ENCODE results near the gene NEIL1.

DNA sequence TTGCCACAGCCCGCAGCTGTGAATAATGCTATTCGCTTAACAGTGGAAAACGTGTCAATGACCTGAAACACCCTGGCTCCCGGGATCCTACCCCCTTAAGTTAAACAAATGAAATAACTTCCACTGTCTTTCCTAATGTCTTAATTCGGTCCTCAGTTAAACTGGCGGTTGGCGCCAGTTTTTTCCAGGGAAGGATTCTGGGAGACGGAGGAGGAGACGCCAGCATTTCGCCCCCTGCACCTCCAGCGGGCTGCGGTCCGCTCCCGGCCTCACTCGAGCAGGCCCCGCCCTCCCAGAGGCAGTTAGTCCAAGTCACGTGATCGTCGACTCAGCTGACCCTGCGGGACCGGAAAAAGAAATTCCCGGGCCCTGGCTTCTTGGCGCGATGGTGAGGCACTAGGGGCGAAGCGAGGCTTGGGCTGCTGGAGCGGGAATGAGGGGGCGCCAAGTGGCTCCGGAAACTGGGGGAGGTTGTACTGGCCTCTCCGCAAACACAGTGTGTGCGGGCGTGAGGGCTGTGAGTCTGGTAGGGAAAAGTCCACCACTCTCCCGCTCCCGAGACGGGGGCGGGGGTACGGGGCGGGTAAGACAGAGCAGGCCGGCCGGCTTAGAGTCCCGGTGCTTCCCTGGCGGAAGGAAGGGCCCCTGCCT lies 11.0 kb upstream of the NEIL1 start, which contains the start of gene COMMD4:
- TF ChIP-seq, protein P1, sequence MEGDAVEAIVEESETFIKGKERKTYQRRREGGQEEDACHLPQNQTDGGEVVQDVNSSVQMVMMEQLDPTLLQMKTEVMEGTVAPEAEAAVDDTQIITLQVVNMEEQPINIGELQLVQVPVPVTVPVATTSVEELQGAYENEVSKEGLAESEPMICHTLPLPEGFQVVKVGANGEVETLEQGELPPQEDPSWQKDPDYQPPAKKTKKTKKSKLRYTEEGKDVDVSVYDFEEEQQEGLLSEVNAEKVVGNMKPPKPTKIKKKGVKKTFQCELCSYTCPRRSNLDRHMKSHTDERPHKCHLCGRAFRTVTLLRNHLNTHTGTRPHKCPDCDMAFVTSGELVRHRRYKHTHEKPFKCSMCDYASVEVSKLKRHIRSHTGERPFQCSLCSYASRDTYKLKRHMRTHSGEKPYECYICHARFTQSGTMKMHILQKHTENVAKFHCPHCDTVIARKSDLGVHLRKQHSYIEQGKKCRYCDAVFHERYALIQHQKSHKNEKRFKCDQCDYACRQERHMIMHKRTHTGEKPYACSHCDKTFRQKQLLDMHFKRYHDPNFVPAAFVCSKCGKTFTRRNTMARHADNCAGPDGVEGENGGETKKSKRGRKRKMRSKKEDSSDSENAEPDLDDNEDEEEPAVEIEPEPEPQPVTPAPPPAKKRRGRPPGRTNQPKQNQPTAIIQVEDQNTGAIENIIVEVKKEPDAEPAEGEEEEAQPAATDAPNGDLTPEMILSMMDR (IDR thresholded peaks at IDR 0.05): no peak
- TF ChIP-seq POLR2A (IDR thresholded peaks at IDR 0.05): no peak
